Heart right ventricle (tissue), 16 donors: ENCODE measurements around the gene SLC25A40. TPM values are rescaled to one million over a fixed set of nuclear protein-coding genes. Genes with fewer than 3 reads are reported as not detected.
A peak's percentile ranks its signal among the peaks of the same experiment; 100 is the strongest.

Experiments
- ATAC-seq, 8 donors: fragments of 200-7000 bp; cut with Tn5 transposase; one replicate each; pipeline ENCODE4 v1.9.1; 2020; ENCODE audit warnings: mild to moderate bottlenecking in 8 of 8, moderate library complexity in 8 of 8, moderate number of reproducible peaks in 1 of 8
- DNase-seq, 2 donors: peaks; one replicate each; pipeline ENCODE4 v3.0.0-alpha.2; 2020
- H3K27ac ChIP-seq, 10 donors: fragments of 200-600 bp; sonication (generic) in 2 of 10; one replicate each; pipeline versions ENCODE4 v1.5.0 to v1.8.0; 2020 to 2022; ENCODE audit warnings: mild to moderate bottlenecking in 3 of 10
- H3K27me3 ChIP-seq, 7 donors: fragments of 200-600 bp; one replicate each; pipeline ENCODE4 v1.8.0; 2021 to 2022; ENCODE audit warnings: mild to moderate bottlenecking in 2 of 7
- H3K36me3 ChIP-seq, 9 donors: fragments of 200-600 bp; sonication (generic) in 1 of 9; one replicate each; pipeline versions ENCODE4 v1.5.0 to v1.8.0; 2020 to 2022; ENCODE audit warnings: mild to moderate bottlenecking in 2 of 9
- H3K4me1 ChIP-seq, 9 donors: fragments of 200-600 bp; sonication (generic) in 1 of 9; one replicate each; pipeline versions ENCODE4 v1.5.0 to v1.8.0; 2020 to 2022; ENCODE audit warnings: mild to moderate bottlenecking in 4 of 9
- H3K4me3 ChIP-seq, 10 donors: fragments of 200-600 bp; sonication (generic) in 2 of 10; one replicate each; pipeline versions ENCODE4 v1.5.0 to v1.8.0; 2020 to 2022; ENCODE audit warnings: mild to moderate bottlenecking in 7 of 10, moderate library complexity in 2 of 10
- H3K9me3 ChIP-seq, 11 donors: fragments of 200-600 bp in 10 of 11; sonication (generic) in 2 of 11; one replicate each; pipeline versions ENCODE4 v1.5.0 to v1.8.0; 2013 to 2022; ENCODE audit warnings: mild to moderate bottlenecking in 2 of 11, control low read depth in 1 of 11, moderate library complexity in 1 of 11
- CTCF ChIP-seq, 9 donors: fragments of 200-600 bp; sonication (generic) in 2 of 9; IDR thresholded peaks; one replicate each; pipeline versions ENCODE4 v1.5.0 to v1.8.0; 2021 to 2022; ENCODE audit warnings: antibody characterized with exemption in 9 of 9, mild to moderate bottlenecking in 5 of 9, moderate library complexity in 1 of 9
- WGBS, 2 donors: extraction: QIAGEN DNeasy Blood & Tissue Kit; methylation state at CpG; one replicate each; pipeline ENCODE4 v1.1.7; 2013; ENCODE audit warnings: inconsistent platforms in 1 of 2; 5-methylcytosine and 5-hydroxymethylcytosine counted together
- intact Hi-C, 10 donors: fragments of 100-400 bp; cut with DNase I; formaldehyde crosslinking; loops; one replicate each; pipeline versions ENCODE4 v1.11.1 to v1.14.2; 2022
- polyA plus RNA-seq, 2 donors: library from polyadenylated mRNA; stranded (reverse); fragments of 200-250 nt; gene quantifications; one replicate each; pipeline ENCODE4 v1.2.3, GENCODE V29; 2013
- total RNA-seq, 10 donors: library from RNA; stranded (reverse); fragmentation: NEBNext Ultra II Directional in 3 of 10; extraction: Animal tissue kit (Norgen Biotek cat#: 25700) in 3 of 10; gene quantifications; one replicate each; pipeline versions ENCODE4 v1.2.1 to v1.2.4, GENCODE V29; 2021 to 2023
- donor health status: Arrhythmogenic right ventricular cardiomyopathy.
- donor health status: ischemic (EF 13 %, LVEDD 7.1; RV severe dilation, severe dysfunction).
- donor health status: healthy with polysubstance abuse.
- donor health status: DM: no; HTN: yes; CAD: no.
- donor health status: DM: no; HTN: no; CAD: no.
- donor health status: ischemic (EF 25% LVEDD 6.9; RV normal size, moderate dysfunction).
- donor health status: ischemic (EF 25% LVEDD 5.7; RV mildly dilated, moderate dysfunction).
- donor health status: healthy.
- donor health status: DM: yes; HTN: yes; CAD: no.
- donor health status: Ischemic cardiomyopathy.
- donor health status: ischemic (EF 35%, LVEDD 5.7; RV mildly dilated, moderate dysfunction).
- donor health status: nonischemic (EF 11% LVEDD 7.7; RV severe dilation, severe dysfunction).
- donor health status: DM: yes; HTN: yes; CAD: no.
- donor health status: PGD.
- donor health status: ischemic (EF 29% LVEDD 5.4; RV normal size, mild dysfunction).
- donor health status: nonischemic (EF 23%, LVEDD 6.1; RV moderate dilation, normal function).

Gene SLC25A40
- total and polyA plus RNA-seq, 12 donors: 4.1 to 29.6 (median 20.6) TPM

- no peaks in the 10 kb centered on the region for H3K27me3 ChIP-seq
- H3K9me3 ChIP-seq: no peaks in the 10 kb centered on the region
- intact Hi-C loops: loop anchor here in 3 of 10 donors (5.0 to 10.0 kb wide), 4 partner anchors 227 to 533 kb away; partner anchors contain the start of genes CROT (in 2 of the 3) and RUNDC3B (in 1 of the 3)
- H3K4me3 ChIP-seq: peak overlapping the region in 2 of 10 donors; percentile 6 to 91
- ATAC-seq (no peak), DNase-seq (no peak)
- no peak for TF ChIP-seq CTCF (IDR thresholded peaks at IDR 0.05)
- WGBS, 2 donors: 61 to 66% methylated on average over 3 of the region's 3 CpGs
- H3K27ac ChIP-seq: peak overlapping the region in 1 of 10 donors; percentile 92
- peaks cover 0 to 42% (median 26%) of the 10 kb centered on the region in 9 donors for H3K4me1 ChIP-seq
- H3K36me3 ChIP-seq: peaks cover 0 to 25% (median 0%) of the 10 kb centered on the region in 9 donors
These were observed 2.1 kb upstream of the SLC25A40 start for GRCh38 chr7:87878208-87878735.

- WGBS, 2 donors: 12 to 13% methylated on average over 10 of the region's 10 CpGs
These were observed 1.3 kb upstream of the SLC25A40 start for GRCh38 chr7:87877366-87878040.

GRCh38 chr7:87876869-87877234, 692 bp upstream of the SLC25A40 start:
- peak overlapping the region; percentile 76 to 93 (median 90) for H3K27ac ChIP-seq
- H3K4me3 ChIP-seq: peak overlapping the region; percentile 64 to 93 (median 84)
- peaks cover 0 to 11% (median 7%) of the 10 kb centered on the region in 11 donors for H3K9me3 ChIP-seq
- 0% methylated on average over 27 of the region's 27 CpGs for WGBS, 2 donors
- intact Hi-C loops: loop anchor here in 3 of 10 donors (2.0 to 10.0 kb wide), 5 partner anchors 76 to 532 kb away; partner anchors contain the start of genes CROT (in 2 of the 3) and RUNDC3B (in 1 of the 3)
- TF ChIP-seq CTCF (IDR thresholded peaks at IDR 0.05): peak in 1 of 9 donors; percentile 13
- peaks cover 0 to 16% (median 0%) of the 10 kb centered on the region in 9 donors for H3K36me3 ChIP-seq
- no peaks in the 10 kb centered on the region for H3K27me3 ChIP-seq
- peaks cover 0 to 52% (median 26%) of the 10 kb centered on the region in 9 donors for H3K4me1 ChIP-seq
- peak; percentile 49 to 84 (median 72) for ATAC-seq
- DNase-seq: peak; percentile 40 to 48

More at GRCh38 chr7:87877366-87878040, 1.3 kb upstream of the SLC25A40 start:
- TF ChIP-seq CTCF (IDR thresholded peaks at IDR 0.05): no peak
- Histone ChIP-seq H3K36me3 (peaks cover 0 to 19% (median 0%) of the 10 kb centered on the region in 9 donors), H3K4me1 (peaks cover 0 to 49% (median 26%) of the 10 kb centered on the region in 9 donors), H3K27me3 (no peaks in the 10 kb centered on the region), H3K27ac (peak overlapping the region; percentile 76 to 93 (median 90)), H3K9me3 (peaks cover 0 to 4% (median under 1%) of the 10 kb centered on the region in 11 donors), H3K4me3 (peak overlapping the region; percentile 64 to 93 (median 84))
- no peak for ATAC-seq
- no peak for DNase-seq
- intact Hi-C loops: loop anchor here in 3 of 10 donors (2.0 to 10.0 kb wide), 5 partner anchors 77 to 533 kb away; partner anchors contain the start of genes CROT (in 2 of the 3) and RUNDC3B (in 1 of the 3)
